OCI-LY1 (cell line): ENCODE results near the gene SREBF1.

ENCODE experiments used
- CTCF ChIP-seq: fragments of 200-600 bp; sonication (generic), shearing (Covaris generic); IDR thresholded peaks from 2 replicates; pipeline ENCODE4 v1.5.1; 2017; ENCODE audit warnings: mild to moderate bottlenecking, antibody characterized with exemption, low read length, moderate library complexity, mixed read lengths
- EZH2 ChIP-seq: fragments of 200-600 bp; sonication (generic), shearing (Covaris generic); IDR thresholded peaks from 2 replicates; pipeline ENCODE4 v1.8.0; 2017; ENCODE audit warnings: borderline replicate concordance, mixed run types, mild to moderate bottlenecking, antibody characterized with exemption, low read length, moderate library complexity, mixed read lengths

- TF ChIP-seq CTCF (no peak), EZH2 (no peak)
Measured at GRCh38 chr17:17871913-17872312, 35.1 kb upstream of the SREBF1 start.
